Panc1 (cell line): ENCODE measurements around the gene IRF2BP2. TPM values are rescaled to one million over a fixed set of nuclear protein-coding genes. Genes with fewer than 3 reads are reported as not detected.
"Not testable (repeated sequence)": the region's sequence is repeated elsewhere in the genome, so short reads cannot be mapped to it uniquely, and the experiment has no call there.

Experiments
- ATAC-seq: fragments of 200-7000 bp; cut with Tn5 transposase; 2 replicates; pipeline ENCODE4 v1.9.1; 2020; ENCODE audit warnings: mild to moderate bottlenecking, moderate library complexity
- BruUV-seq: library from RNA; stranded (reverse); fragments of 400-500 nt; replicated peaks from 2 replicates; lab custom pipeline; 2021; lab: Mats Ljungman, UMichigan
- CTCF ChIA-PET: fragments of 300-600 bp; sonication (Branson Sonifier 250); formaldehyde crosslinking; loops from one replicate; lab custom pipeline; 2022; ENCODE audit warnings: antibody characterized with exemption; lab: Charles Lee
- POLR2A ChIA-PET: fragments of 300-600 bp; sonication (Branson Sonifier 250); formaldehyde crosslinking; loops from one replicate; lab custom pipeline; 2022; ENCODE audit warnings: antibody characterized with exemption; lab: Charles Lee
- DNase-seq: peaks from one replicate; pipeline ENCODE4 v3.0.0-alpha.2; 2010; ENCODE audit warnings: low read depth, low spot score
- H3K27ac ChIP-seq: 2 replicates; pipeline ENCODE4 v1.5.1; 2011; ENCODE audit warnings: mild to moderate bottlenecking, low read length, inconsistent platforms
- H3K27me3 ChIP-seq: fragments of 200-500 bp; sonication (Bioruptor generic); 2 replicates; pipeline ENCODE4 v1.6.0; 2014; ENCODE audit warnings: low read length, inconsistent platforms; ENCODE audit not compliant: control insufficient read depth, insufficient read depth
- H3K36me3 ChIP-seq: fragments of 200-500 bp; sonication (Bioruptor generic); 2 replicates; pipeline ENCODE4 v1.5.1; 2014; ENCODE audit warnings: inconsistent platforms, mild to moderate bottlenecking, low read length, moderate library complexity; ENCODE audit not compliant: control insufficient read depth, insufficient read depth
- H3K4me1 ChIP-seq: 2 replicates; pipeline ENCODE4 v1.5.1; 2011; ENCODE audit warnings: inconsistent platforms, mild to moderate bottlenecking, low read length, moderate library complexity; ENCODE audit not compliant: control insufficient read depth, insufficient read depth
- H3K4me3 ChIP-seq, 2 experiments: 2 replicates each; pipeline ENCODE4 v1.5.1; 2011 to 2012; ENCODE audit warnings: low read depth in 2 of 2, low read length in 2 of 2, mild to moderate bottlenecking in 2 of 2, inconsistent platforms in 1 of 2, moderate library complexity in 1 of 2
- H3K9me3 ChIP-seq: fragments of 200-500 bp; sonication (Bioruptor generic); 2 replicates; pipeline ENCODE4 v1.5.1; 2014; ENCODE audit warnings: low read depth, mild to moderate bottlenecking, inconsistent platforms, low read length, moderate library complexity; ENCODE audit not compliant: control insufficient read depth, insufficient read depth
- POLR2AphosphoS5 ChIP-seq: IDR thresholded peaks from 2 replicates; pipeline ENCODE4 v1.6.1; 2012; ENCODE audit warnings: mild to moderate bottlenecking, low read depth, low read length, moderate library complexity
- REST ChIP-seq, 2 experiments: IDR thresholded peaks; 2 replicates each; pipeline ENCODE4 v1.6.1; 2011 to 2012; ENCODE audit warnings: low read depth in 2 of 2, control low read depth in 1 of 2, low read length in 1 of 2, mild to moderate bottlenecking in 1 of 2, moderate library complexity in 1 of 2; ENCODE audit not compliant: insufficient read depth in 1 of 2
- SIN3A ChIP-seq: IDR thresholded peaks from 2 replicates; pipeline ENCODE4 v1.6.1; 2012; ENCODE audit warnings: low read depth, mild to moderate bottlenecking, low read length, moderate library complexity, borderline replicate concordance; ENCODE audit not compliant: insufficient read depth
- TCF7L2 ChIP-seq: IDR thresholded peaks from 2 replicates; pipeline ENCODE4 v1.6.1; 2011; ENCODE audit warnings: mild to moderate bottlenecking, low read depth, low read length, inconsistent platforms
- in situ Hi-C: cut with HindIII; loops from 2 replicates; pipeline ENCODE4 v1.10.0; 2016; ENCODE audit warnings: low sequenced_read_pairs, low pct_unique_long_range_greater_than_20kb
- intact Hi-C: fragments of 100-400 bp; cut with micrococcal nuclease; formaldehyde crosslinking; loops from one replicate; pipeline ENCODE4 v1.10.0; 2022; ENCODE audit not compliant: unreplicated experiment
- total RNA-seq: library from RNA; stranded (reverse); gene quantifications from one replicate; pipeline ENCODE4 v1.2.1, GENCODE V29; 2021; ENCODE audit not compliant: unreplicated experiment
- TF ChIP-seq, protein P1 (sequence below): fragments of 450-650 bp; IDR thresholded peaks from 2 replicates; pipeline ENCODE4 v1.5.1; 2017; ENCODE audit warnings: mild to moderate bottlenecking

IRF2BP2 gene
- total RNA-seq, 1 experiment from 2014 or later, result 187 TPM

DNA sequence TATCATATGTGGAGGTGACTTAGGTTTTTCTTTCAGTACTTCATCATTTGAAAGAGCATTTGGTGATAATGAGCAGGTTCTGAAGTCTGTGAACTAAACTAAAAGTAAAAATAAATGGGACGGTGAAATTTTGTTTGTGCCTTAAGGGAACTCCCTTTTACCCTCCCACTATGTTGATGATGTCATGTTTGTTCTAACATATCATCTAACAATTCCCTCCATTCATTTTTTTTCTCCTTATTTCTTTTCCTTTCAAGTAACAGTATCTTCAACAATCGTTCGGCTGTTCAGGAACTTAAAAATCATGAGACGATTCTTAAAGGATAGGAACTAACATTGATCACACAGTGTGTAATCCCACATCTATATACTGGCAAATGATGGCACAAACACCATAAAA lies 30.0 kb upstream of the IRF2BP2 start:
- H3K27ac ChIP-seq, result peak overlapping the region; percentile 41; the same call in 1 of the 2 replicates
- no peak overlapping the region for H3K4me3 ChIP-seq
- no peaks in the 10 kb centered on the region for H3K36me3 ChIP-seq
- intact Hi-C loops, result no loop called here
- in situ Hi-C loops, result no loop called here
- BruUV-seq, result no TSS peak
- POLR2A ChIA-PET, result interaction anchor here (0.6 kb wide), 1 partner anchor 63 kb away, joined by 3 read pairs; no protein-coding TSS in a partner anchor
- peaks cover 4% of the 10 kb centered on the region; the same call in 1 of the 2 replicates for H3K4me1 ChIP-seq
- H3K27me3 ChIP-seq, result no peaks in the 10 kb centered on the region
- DNase-seq (no peak), ATAC-seq (no peak)
- peaks cover 8% of the 10 kb centered on the region; the same call in 1 of the 2 replicates for H3K9me3 ChIP-seq
- TF ChIP-seq TCF7L2, result no peak
- TF ChIP-seq SIN3A, result no peak
- TF ChIP-seq REST (IDR thresholded peaks at IDR 0.05; ENCODE audit: insufficient read depth in 1 of 2, low read depth in 2 of 2, low read length in 1 of 2), result no peak
- no peak for TF ChIP-seq POLR2AphosphoS5
- TF ChIP-seq, protein P1, sequence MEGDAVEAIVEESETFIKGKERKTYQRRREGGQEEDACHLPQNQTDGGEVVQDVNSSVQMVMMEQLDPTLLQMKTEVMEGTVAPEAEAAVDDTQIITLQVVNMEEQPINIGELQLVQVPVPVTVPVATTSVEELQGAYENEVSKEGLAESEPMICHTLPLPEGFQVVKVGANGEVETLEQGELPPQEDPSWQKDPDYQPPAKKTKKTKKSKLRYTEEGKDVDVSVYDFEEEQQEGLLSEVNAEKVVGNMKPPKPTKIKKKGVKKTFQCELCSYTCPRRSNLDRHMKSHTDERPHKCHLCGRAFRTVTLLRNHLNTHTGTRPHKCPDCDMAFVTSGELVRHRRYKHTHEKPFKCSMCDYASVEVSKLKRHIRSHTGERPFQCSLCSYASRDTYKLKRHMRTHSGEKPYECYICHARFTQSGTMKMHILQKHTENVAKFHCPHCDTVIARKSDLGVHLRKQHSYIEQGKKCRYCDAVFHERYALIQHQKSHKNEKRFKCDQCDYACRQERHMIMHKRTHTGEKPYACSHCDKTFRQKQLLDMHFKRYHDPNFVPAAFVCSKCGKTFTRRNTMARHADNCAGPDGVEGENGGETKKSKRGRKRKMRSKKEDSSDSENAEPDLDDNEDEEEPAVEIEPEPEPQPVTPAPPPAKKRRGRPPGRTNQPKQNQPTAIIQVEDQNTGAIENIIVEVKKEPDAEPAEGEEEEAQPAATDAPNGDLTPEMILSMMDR, result no peak
- CTCF ChIA-PET, result no interaction called here

- H3K36me3 ChIP-seq, result no peaks in the 10 kb centered on the region
- peak overlapping the region; percentile 41; the same call in 1 of the 2 replicates for H3K27ac ChIP-seq
- CTCF ChIA-PET, result interaction anchor here (0.6 kb wide), 1 partner anchor 17 kb away, joined by 6 read pairs; no protein-coding TSS in a partner anchor
- in situ Hi-C loops, result no loop called here
- intact Hi-C loops, result no loop called here
- H3K27me3 ChIP-seq, result no peaks in the 10 kb centered on the region
- no peak for DNase-seq
- peaks cover 4% of the 10 kb centered on the region; the same call in 1 of the 2 replicates for H3K4me1 ChIP-seq
- no TSS peak for BruUV-seq
- no peak for ATAC-seq
- H3K4me3 ChIP-seq, result no peak overlapping the region
- TF ChIP-seq TCF7L2 (no peak), SIN3A (no peak), POLR2AphosphoS5 (no peak), REST (IDR thresholded peaks at IDR 0.05; ENCODE audit: insufficient read depth in 1 of 2, low read depth in 2 of 2, low read length in 1 of 2) (no peak)
- TF ChIP-seq, protein P1, result no peak
- peaks cover 5% of the 10 kb centered on the region; the same call in 1 of the 2 replicates for H3K9me3 ChIP-seq
- POLR2A ChIA-PET, result no interaction called here
Measured at GRCh38 chr1:234638832-234639799, 29.1 kb upstream of the IRF2BP2 start.

GRCh38 chr1:234634922-234635321 lies 24.9 kb upstream of the IRF2BP2 start:
- H3K4me3 ChIP-seq, POLR2A ChIA-PET, intact Hi-C loops, BruUV-seq, CTCF ChIA-PET, DNase-seq, H3K36me3 ChIP-seq, ATAC-seq, H3K9me3 ChIP-seq, H3K27me3 ChIP-seq, in situ Hi-C loops, H3K4me1 ChIP-seq: not testable (repeated sequence)
- H3K27ac ChIP-seq, result peak overlapping the region; percentile 44; the same call in 1 of the 2 replicates
